ENCODE data around the gene B3GALT4.
"Not testable (repeated sequence)": the region's sequence is repeated elsewhere in the genome, so short reads cannot be mapped to it uniquely, and the experiment has no call there.

Gene B3GALT4, protein sequence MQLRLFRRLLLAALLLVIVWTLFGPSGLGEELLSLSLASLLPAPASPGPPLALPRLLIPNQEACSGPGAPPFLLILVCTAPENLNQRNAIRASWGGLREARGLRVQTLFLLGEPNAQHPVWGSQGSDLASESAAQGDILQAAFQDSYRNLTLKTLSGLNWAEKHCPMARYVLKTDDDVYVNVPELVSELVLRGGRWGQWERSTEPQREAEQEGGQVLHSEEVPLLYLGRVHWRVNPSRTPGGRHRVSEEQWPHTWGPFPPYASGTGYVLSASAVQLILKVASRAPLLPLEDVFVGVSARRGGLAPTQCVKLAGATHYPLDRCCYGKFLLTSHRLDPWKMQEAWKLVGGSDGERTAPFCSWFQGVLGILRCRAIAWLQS

DNA sequence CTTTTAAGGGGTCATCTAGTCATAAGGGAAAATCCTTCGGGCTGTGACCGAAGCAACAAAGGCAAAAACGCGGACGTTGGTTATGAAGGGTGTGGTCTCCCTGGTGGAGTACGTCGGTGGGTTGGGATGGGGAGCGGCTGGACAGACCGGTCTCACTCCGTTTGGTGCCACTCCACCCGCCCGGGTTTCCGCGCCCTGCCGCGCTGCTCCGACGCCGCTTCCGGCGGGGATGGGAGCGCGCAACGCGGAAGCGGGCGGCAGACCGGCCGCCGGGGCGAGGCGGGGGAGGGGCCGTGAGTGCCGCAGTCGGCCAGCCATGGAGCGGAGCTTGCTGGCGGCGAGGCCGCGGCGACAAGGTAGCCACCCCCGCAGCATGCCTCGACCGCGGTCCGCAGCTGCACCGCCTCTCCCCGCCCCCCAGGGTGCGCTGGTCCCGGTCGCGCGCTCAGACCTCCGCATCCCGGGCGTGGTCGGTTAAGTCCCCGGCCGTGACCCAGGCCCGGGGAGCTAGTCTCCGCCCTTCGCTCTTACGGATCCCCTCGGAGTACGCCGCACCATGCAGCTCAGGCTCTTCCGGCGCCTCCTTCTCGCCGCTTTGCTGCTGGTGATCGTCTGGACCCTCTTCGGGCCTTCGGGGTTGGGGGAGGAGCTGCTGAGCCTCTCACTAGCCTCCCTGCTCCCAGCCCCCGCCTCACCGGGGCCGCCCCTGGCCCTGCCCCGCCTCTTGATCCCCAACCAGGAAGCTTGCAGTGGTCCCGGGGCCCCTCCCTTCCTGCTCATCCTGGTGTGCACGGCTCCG is at the start of gene B3GALT4:
Gene B3GALT4 (plus strand): TSS at position 260 of the 799 bp plus-strand sequence. CDS start 297 bp downstream, at position 557.
- peak; percentile 47 for DNase-seq

DNA sequence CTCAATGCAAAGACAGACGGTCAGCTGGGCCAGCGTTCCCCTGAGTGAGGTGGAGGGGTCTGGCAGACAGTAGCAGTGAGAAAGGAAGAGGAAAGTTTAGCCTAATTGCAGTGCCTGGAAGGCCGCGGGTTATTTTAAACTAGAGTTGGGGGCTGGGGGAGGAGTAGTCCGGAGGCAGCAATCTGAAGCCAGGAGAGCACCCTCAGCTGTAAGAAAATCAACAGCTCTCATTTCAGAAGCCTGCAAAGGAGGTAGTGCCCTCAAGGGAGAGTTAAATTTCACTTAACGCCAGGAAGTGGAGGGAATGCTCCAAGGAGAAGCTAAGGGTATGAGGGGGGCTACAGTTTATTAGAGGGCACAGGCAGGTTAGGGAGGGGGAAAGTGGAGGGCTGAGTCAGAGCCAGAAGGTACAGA is 41.7 kb upstream of the B3GALT4 start:
- no peak for DNase-seq

DNA sequence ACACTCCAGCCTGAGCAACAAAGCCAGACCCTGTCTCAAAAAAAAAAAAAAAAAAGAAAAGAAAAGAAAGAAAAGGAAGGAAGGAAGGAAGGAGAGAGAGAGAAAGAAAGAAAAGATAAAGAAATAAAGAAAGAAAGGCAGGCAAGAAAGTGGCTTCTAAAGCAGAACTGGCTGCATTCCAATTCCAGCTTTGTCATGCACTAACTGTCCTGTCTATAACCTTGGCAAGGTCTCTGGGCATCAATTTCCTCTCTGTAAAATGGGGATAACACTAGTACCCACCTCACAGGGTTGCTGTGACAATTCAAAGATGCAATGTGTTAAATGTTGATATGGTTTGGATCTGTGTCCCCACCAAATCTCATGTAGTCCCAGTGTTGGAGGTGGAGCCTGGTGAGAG is 40.6 kb upstream of the B3GALT4 start:
- no peak for DNase-seq

DNA sequence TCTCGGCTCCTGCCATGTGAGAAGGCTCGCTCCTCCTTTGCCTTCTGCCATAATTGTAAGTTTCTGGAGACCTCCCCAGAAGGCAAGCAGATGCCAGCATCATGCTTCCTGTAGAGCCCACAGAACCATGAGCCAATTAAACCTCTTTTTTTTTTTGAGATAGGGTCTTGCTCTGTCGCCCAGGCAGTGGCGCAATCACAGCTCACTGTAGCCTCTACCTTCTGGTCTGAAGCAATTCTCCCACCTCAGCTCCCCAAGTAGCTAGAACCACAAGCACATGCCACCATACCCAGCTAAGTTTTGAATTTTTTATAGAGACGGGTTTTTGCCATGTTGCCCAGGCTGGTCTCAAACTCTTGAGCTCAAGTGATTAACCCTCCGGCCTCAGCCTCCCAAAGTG is 40.1 kb upstream of the B3GALT4 start:
- no peak for DNase-seq

DNA sequence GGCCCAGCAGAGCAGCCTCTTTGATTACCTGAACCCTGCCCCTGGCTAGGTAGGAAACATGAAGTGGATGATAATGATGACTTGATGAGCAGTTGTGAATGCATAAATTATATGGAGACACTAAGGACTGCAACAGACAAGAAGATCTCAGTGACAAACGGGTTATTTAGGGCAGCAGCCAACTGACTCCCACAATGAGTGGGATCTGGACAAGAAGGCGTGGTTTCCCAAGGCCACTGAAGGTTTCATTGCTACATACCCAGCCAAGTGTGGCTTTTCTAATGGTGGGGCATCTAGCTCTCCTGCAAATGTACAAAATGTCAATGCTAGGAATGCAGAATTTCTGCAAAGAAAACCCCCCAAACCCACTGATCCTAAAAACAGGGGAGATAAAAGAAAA is 39.2 kb upstream of the B3GALT4 start:
- DNase-seq: no peak

DNA sequence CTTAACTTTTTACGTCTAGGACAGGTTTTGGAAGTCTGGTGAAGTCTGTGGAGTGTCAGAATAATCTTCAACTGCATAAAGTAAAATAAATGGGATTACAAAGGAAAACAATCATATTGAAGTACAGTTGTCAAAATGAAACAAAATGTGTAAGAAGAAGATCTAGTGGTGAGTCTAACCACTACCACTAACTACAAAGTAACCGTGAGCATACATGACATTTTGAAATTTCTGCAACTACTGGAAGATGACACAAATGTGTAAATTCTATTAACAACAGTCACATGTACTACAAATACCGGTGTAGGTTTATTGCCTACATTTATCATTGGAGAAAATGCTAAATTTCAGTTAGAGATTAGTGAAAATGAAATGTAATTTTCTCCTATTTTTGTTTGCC is 35.0 kb upstream of the B3GALT4 start:
- no peak for DNase-seq

DNA sequence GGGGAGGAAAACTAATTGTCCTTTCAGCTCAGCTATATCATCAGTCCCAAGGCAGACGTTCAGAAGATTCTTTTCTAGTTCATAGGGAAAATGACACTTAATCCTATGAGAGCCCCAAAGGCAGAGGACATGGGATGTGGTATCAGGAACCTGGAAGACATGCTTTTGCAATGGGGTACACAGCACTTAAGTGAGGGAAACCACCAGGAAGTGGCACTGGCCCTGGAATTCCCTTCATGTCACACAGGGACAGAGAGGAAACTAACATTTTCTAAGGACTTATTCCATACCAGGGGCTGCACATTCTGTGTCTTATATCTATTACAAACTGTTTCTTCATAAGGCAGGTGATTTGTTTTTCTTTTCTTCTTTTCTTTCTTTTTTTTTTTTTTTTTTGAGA is 33.4 kb upstream of the B3GALT4 start:
- DNase-seq: no peak

DNA sequence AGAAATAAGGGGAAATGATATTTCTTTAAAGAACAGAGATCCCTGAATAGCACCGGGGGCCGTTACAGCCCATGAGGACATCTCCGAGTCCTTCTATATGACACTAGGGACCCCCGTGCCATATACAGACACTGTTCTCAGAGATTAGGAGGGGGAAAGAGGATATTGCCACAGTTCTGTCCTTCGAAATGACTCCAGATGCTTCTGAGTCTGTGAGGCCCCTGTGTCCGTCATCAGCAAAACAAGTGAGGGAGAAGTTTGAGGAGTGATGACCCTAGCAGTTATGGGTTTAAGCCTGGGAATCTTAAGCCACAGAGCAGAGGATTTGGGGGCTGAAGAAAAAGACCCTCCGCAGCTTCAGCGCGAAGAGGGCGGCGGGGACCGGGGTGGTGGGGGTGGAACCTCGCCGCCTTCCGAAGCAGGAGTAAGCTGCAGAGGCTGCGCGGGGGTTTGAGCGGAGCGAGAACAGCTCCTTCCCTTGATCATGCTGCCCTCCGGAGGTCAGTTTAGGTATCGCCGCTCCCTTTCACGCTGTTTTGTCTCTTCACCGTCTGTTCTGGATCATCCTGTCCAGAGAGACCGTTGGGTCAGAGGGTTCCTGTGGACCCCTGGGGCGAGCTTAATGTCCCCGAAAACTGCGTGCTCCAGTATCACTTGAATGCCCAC is 28.8 kb upstream of the B3GALT4 start:
- peak; percentile 72 for DNase-seq

DNA sequence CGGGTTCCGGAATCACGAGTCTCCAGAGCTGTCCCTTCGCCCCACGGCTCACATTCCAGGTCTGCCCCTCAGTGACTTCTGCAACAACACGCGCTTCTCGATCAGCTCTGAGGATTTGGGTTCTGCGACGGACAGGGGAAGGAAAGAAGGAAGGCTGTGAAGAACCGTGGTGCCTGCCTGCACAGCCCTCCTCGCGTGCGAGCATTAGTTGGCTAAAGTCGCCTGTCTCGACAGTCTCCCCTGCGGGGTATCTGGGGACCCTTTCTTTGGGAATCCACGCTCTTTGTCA is 28.3 kb upstream of the B3GALT4 start:
- DNase-seq: no peak

DNA sequence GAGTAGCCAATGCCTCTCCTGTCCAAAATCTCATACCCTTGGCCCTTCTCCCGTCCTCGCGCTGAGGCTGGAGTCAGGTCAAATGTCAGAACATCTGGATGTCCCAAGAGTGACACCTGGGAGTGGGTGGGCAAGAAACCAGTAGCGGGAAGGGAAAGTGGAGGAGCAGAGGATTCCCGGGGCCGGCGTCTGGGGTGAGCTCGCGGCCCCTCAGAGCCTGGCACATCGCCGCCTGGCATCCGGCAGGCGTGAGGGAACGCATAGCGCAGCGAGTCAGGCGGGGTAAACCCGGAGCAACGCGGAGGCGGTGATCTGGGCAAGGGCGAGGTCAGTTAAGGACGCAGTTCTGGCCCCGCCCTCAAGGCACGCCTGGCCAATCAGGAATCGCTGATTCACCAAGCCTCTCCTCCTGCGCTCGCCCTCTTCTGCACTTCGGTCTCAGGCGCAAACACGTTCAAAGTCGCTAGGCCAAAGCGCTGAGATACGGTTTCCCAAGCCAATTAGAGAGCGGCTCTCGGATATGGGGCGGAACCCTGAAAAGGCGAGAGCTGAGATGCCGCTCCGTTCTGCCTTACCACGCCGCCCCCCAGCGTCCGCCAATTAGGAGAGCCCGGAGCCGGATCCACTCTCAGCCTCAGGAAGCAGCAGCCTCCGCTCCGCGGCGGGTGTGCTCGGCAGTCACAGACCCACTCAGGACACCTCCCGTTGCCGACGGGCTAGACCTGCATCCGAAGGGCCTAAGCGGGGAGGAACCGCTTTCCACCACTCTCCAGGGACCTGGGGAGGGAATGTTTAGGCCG is 27.8 kb upstream of the B3GALT4 start:
- DNase-seq: peak; percentile 97

DNA sequence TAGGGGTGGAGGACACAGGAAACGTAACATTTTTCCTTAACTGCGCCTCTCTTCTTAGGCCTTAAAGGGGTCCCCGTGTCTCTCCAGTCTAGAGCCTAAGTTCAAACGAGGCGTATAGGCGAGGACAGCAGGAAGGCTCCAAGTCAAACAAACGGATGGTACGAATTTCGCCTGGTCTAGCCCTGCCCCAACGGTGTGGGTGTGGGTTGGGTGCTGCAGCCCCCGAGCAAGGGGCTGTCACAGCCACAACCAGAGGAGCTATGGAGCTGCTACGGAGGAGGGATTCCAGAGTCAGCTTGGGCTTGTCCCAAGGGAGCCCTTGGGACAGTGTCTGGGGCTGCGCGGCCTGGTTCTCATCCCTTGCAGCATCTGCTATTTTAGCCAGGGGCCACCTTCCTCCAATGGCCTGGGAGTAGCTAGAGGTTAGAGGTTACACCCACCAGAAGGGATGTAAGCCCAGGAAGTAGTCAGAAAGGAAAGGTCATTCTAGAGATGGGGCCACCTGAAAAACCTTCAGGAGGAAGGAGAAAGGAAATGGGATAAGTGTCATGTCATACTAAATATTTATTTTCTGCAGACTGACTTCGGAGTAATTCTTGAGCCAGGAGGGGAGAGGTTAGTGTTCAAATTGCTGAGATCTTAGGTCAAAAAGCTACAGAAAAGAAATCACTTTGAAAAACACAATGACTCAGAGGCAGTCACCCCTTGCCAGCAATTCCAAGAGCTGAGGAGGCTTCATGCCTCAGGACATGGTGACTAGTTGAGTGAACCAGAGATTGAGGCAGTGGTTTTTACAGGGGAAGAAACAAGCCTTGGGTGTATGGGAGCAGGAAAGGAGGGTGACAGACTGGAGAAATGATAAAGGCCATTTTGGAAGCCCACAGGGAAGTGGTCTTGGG is 26.9 kb upstream of the B3GALT4 start:
- no peak for DNase-seq

DNA sequence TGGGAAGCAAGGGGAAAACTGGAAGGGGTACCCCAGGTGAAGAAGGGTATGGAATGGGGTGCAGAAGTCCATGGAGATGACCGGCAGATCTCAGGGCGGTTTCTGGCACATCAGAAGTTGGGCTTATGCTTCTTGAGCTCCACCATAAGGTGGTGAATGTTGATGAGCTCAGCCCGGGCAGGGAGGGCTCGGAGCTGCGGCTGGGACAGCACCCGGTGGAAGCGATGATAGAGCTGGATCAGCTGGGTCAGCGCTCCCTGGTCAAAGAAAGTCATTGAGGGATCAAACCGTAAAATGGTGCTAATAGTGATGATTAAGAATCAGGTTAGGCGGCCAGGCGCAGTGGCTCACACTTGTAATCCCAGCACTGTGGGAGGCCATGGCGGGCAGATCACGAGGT is 26.2 kb upstream of the B3GALT4 start:
- no peak for DNase-seq

DNA sequence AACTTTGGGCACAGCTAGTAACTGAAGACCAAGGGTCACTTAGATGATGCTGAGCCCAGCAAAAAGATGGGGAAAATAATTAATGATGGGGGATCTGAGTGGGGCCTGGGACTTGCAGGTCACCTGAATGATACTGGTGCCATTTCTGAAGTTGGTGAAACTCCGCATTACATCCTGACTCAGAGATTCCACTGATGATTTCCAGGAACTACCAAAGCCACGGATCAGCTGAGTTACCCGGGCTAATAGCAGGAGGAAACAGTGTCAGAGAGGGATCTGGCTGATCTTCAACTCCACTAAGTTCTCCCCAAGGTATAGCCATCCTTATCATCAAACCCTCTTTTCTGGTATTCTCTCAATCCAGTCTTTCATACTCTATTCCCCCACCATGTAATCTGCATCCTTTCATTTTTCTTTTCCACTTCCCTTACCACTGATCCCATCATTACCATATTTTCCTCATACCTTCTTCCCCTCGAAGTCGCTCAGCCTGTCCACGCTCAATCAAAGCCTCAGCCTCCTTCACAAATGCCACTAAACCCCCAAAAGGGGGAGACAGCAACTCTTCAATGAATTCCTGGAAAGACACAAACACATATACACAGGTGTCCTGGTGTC is 25.4 kb upstream of the B3GALT4 start:
- DNase-seq: no peak

DNA sequence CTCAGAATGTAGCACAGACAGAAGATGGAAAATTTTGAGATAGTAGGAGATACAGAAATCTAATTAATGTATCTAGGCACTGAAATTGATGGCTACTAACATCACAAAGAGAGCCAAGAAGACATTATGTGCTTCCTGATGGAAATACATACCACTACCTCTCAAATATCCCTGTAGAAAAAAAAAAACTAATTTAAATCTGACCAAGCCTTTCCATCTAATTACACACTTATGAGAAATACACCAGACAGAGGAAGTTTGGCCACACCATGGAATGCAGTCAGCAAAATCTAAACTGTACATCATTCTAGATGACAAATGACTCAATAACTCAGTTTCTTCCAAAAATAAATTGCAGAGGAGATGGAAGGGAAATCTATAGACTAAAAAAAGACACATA is 24.2 kb upstream of the B3GALT4 start:
- no peak for DNase-seq

DNA sequence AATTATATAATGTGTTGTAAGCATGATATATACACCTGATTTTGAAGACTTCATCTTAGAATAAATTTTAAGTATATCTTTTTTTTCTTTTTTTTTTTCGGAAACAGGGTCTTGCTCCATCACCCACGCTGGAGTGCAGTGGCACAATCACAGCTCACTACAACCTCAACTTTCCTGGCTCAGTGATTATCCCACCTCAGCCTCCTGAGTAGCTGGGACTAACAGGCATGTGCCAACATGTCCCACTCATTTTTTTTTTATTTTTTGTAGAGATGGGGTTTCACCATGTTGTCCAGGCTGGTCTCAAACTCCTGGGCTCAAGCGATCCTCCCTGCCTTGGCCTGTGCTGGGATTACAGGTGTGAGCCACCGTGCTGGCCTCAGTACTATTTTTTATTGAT is 22.3 kb upstream of the B3GALT4 start:
- DNase-seq: no peak

DNA sequence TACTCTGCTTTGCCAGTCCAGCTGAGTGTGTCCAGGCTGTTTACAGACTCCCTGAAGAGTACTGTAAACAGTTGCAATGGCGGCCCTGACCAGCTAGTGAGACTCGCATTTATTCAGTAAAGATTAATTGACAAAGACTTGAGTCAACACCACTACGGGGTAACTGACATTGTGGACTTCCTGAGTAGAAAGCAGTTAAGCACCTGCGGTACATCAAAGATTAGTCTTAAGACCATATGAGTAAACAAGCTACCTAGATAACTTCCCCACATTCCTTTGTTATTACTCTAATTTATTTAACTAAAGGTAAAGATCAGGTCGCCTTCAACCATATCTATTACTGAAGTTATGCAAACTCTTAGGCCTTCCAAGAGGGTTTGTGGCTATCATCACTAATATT is 17.9 kb upstream of the B3GALT4 start:
- DNase-seq: no peak

DNA sequence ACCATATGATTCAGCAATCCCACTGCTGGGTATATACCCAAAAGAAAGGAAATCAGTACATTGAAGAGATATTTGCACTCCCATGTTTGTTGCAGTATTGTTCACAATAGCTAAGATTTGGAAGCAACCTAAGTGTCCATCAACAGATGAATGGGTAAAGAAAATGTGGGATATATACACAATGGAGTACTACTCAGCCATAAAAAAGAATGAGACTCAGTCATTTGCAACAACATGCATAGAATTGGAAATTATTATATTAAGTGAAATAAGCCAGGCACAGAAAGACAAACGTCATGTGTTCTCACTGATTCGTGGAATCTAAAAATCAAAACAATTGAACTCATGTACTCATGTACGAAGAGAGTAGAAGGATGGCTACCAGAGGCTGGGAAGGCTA is 14.4 kb upstream of the B3GALT4 start:
- DNase-seq: not testable (repeated sequence)

DNA sequence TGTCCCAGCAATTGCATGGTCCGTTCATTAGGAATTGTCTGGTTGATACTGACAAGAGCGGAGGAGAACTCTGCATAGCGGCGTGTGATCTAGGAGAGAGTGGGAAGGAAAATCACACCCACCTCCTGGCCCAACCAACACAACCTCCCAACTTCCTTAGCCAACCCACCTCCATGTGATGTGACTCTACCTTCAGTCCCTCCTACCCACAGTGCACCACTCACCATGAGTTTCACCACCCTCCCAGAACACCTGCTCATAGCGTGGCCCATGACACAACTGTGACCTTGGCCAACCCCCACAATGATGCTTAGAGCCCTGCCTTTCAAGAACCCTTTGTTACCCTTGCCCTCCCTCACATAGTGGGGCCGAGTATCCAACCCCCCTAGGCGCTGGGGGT is 12.9 kb upstream of the B3GALT4 start:
- DNase-seq: no peak

DNA sequence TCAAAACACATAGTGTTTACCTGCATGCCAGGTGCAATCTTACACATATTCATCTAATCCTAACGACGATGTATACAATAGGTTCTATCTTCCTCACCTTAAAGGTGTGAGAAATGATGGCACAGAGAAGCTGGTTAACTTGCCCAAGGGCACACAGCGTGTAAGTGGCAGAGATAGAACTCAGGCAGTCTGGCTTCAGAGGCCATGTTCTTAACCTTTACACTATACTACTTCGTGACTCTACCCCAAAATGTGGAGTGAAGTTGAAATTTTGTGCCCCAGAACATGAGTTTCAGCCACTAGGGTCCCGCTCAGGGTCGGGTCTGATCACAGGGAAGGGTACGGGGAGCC is 5.8 kb upstream of the B3GALT4 start:
- DNase-seq: no peak

DNA sequence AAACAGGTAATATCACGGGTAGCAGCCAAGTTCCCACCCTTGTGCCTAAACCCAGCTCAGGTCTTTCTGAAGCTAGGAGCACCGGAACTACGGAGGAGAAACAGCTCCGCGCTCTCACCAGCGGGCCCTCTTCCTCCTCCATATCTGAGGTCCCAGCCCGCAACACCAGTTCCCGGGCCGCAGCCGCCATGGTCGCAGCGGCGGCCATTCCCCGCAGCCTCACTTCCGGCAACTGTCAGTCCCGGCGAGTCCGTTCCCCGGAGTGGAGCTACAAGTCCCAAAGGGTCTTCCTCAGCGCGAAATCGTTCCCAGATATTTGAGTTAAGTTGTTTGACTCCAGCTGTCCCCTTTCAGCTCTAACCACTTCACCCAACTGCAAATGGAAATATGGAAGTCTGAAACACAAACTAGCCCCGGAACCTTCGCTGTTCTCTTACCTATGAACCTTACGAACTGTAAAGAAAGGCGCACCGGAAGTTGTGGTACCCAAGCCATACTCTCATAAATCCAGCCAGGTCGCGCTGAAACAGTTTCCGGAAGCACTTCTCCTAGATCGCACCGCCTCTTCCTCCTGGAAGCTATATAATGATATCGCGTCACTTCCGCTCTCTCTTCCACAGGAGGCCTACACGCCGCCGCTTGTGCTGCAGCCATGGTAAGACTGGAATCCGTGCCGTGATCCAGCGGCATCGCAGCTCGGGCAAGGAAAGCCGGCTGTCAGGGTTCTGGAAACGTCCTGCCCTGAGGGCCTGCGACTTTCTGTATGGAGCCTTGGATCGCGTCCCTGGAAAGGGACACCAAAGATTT is 5.3 kb upstream of the B3GALT4 start, which contains the start of the genes RPS18 and VPS52:
Gene RPS18 (plus strand): TSS at position 608 of the 807 bp plus-strand sequence. CDS start 45 bp downstream, at position 653.
Gene VPS52 (minus strand): TSS at position 409 of the 807 bp plus-strand sequence. CDS start 201 bp downstream, at position 208.
- DNase-seq: peak; percentile 99
